C4-2B (cell line): ENCODE data around the gene TPO.

Experiments
- CTCF ChIP-seq: fragments of 450-650 bp; conservative IDR thresholded peaks from 2 replicates; pipeline ENCODE4 v1.5.1; 2017; ENCODE audit warnings: mild to moderate bottlenecking
- ZFX ChIP-seq: fragments of 450-650 bp; IDR thresholded peaks from 2 replicates; pipeline ENCODE4 v1.6.1; 2017

GRCh38 chr2:1446301-1446700, 33.0 kb downstream of the TPO start:
- TF ChIP-seq CTCF (no peak), ZFX (no peak)
